HG02678 (cell line): ENCODE results near the gene ZNF888.
"Not testable (repeated sequence)": the region's sequence is repeated elsewhere in the genome, so short reads cannot be mapped to it uniquely, and the experiment has no call there.

Source experiments
- ATAC-seq: cut with Tn5 transposase; IDR thresholded peaks from one replicate; pipeline ENCODE4 v1.9.1; 2021; ENCODE audit warnings: mild to moderate bottlenecking, moderate library complexity; ENCODE audit not compliant: unreplicated experiment

Gene ZNF888

DNA sequence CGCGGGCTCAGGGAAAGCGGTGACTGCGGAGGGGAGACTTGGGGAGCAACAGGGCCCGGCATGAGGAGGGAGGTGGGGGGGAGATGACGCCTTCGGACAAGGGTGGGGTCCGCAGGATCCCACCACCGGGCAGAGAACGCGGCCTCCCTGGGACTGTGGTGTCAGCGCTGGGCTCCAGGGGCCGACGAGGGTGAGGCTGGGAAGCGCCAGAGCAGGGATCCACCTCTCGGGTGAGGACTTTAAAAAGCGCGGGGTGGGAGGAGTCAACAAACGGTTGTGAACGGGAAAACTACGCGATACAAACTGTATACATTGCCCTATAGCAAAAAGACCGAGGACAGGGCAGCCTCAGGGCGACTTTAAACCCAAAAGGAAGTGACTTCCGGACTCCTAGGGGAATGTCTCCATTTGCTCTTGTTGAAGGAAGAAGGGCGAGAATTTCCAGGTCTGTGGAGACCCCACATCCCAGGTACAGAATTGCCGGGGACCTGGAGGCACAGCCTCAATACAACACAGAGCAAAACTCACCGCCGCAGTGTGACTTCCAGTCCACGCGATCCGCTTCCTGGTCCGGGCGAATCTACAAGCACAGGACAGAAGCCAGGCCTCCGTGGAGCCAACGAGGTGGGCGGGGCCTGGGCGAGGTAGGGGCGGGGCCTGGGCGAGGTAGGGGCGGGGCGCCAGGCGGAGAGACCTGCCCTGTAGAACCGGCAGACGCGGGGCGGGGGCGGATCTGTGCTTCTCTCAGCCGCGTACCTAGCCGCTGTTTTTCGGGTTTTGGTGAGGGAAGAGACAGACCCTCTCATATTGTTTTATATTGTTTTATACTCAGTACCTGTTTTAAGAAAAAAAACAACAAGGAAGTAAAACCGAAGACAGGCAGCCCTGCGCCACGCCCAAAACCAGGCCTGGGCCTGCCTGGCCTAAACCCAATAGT is at the start of gene ZNF888:
Gene ZNF888, minus strand, starts transcription at position 588 of the 937 bp plus-strand sequence. CDS start 5,555 bp downstream, outside the sequence.
- peak; percentile 94 for ATAC-seq

DNA sequence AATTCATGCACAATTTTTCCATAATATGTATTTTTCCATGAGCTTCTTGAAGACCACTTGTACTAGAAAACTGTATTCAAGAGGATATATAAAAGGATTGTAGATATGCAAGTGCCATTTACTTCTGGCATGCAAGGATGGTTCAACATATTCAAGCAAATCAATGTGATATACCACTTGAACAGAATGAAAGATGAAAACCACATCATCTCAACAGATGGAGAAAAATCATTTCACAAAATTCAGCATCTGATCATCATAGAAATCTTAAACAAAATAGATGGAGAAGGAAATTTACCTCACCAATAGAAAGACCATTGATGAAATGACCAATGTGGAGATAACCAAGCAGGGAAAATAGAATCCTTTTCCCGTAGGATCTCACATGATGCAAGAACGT is 44.5 kb upstream of the ZNF888 start:
- no peak for ATAC-seq

DNA sequence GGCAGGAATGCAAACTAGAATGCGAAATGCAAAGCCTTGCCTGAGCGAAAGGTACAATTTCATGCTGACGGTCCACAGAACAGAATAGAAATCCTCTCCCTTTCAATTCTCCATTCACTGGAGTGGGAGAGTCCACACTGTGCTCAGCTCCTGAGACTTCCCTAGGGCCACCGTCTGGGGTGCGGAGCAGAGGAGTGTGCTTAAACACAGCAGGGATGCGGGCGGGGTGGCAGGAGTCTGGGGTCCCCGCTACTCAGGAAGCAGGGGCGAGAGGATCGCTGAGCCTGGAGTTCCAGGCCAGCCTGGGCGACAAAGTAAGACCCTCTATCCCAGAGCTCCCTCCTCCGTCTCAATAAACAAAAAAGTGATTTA is 40.0 kb upstream of the ZNF888 start:
- peak; percentile 11 for ATAC-seq

DNA sequence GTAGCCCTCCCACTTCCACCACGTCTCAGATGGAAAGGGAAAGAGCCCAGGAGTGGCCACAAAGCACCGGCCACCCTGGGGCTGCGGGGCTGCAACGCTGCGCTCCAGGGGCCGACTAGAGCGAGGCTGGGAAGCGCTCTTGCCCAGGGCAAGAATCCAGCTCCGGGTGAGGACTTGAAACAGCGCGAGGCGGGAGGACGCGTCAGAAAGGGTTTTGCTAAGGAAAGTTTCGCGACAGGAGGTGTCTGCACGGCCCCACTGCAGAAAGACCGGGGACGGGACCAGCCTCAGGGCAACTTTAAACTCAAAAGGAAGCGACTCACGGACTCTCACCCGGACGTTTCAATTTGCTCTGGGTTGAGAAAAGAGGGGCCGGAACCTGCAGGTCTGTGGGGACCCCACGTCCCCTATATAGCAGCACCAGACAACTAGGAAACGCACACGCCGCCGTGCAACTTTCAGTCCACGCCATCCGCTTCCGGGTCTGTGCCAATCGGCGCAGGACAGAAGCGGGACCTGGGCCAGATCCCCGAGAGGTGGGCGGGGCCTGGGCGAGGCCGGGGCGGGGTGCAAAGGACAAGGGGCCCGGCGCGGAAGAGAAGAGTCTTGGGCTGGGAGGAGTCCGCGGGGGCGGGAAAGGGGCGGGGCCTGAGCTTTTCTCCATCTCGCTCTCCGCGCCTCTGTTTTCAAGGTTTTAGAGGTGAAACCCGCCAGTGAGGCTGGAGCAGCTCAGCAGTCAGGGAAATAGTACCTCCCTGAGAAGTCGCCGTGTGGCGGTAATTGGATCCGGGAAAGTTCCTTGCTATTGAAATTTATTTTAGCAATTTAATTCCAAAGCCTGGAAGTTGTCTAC is 39.4 kb upstream of the ZNF888 start, which contains the start of gene ZNF816:
Gene ZNF816, minus strand, starts transcription at position 488 of the 853 bp plus-strand sequence. CDS start 6,792 bp downstream, outside the sequence.
- ATAC-seq = peak; percentile 97

DNA sequence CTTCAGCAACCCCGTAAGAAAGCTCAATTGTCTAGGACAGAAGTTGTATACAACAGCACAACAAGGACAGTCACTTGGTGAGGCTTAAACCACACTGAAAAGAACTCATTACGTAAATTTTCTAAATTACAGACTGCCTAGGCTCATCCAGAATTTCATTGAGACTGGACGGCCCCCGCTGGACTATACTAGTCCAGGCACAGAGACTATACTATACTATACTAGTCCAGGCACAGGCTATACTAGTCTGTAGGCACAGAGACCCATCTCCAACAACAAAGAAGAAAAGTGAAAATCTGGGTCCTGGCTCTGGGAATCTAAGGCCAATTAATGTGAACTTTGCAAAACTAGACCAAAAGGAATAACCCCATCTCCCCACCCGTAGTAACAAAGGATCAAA is 38.8 kb upstream of the ZNF888 start:
- no peak for ATAC-seq

DNA sequence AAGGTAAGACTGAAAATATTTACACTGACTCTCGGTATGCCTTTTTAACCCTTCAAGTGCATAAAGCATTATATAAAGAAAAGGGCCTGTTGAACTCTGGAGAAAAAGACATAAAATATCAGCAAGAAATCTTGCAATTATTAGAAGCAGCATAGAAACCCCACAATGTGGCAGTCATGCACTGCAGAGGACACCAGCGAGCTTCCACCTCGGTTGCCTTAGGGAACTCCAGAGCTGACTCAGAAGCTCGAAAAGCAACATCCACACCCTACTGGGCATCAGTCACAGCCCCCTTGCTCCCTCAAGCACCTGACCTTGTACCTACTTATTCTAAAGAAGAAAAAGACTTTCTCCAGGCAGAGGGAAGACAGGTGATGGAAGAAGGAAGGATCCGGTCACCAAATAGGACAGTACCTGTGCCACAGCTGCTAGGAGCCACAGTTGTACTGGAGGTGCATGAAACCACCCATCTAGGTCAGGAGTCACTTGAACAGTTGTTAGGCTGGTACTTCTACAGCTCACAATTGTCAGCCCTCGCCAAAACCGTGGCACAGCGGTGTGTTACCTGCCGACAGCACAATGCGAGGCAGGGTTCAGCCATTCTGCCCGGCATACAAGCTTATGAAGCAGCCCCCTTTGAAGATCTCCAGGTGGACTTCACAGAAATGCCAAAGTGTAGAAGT is 36.5 kb upstream of the ZNF888 start:
- ATAC-seq = no peak

DNA sequence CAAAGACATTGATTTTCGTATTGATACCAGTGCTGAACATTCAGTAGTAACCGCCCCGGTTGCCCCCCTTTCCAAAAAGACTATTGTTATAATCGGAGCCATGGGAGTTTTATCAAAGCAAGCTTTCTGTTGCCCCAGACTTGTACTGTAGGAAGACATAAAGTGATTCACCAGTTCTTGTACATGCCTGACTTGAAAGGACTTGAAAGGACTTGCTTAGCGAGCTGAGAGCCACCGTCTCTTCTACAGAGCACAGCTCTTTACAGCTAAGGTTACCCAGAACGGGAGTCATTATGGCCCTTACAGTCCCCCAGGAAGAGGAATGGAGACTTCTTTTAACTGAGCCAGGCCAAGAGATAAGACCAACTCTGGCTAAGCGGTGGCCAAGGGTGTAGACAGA is 34.4 kb upstream of the ZNF888 start:
- ATAC-seq = no peak

DNA sequence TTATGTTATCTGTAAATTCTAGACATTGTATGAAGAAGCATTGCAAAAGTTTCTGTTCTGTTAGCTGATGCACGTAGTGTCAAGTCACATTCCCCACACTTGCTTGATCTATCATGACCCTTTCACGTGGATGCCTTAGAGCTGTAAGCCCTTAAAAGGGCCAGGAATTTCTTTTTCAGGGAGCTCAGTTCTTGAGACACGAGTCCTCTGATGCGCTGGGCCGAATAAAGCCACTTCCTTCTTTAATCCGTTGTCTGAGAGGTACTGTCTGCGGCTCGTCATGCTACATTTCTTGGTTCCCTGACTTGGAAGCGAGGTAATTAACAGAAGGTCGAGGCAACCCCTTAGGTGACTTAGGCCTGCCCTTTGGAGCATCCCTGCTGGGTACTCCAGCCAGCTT is 33.7 kb upstream of the ZNF888 start:
- ATAC-seq = no peak

DNA sequence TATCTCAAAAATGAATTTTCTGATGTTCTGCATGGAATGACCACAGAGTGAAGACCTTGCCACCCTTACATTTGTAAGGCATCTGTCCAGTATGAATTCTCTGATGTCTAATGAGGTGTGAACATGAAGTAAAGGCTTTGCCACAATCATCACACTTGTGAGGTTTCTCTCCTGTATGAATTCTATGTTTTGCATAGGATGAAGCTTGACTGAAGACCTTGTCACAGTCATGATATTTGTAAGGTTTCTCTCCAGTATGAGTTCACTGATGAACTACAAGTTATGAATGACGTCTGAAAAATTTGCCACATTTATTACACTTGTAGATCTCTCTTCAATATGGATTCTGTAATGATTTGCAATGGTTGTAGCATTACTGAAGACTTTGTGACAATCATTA is 26.2 kb upstream of the ZNF888 start:
- ATAC-seq = no peak

DNA sequence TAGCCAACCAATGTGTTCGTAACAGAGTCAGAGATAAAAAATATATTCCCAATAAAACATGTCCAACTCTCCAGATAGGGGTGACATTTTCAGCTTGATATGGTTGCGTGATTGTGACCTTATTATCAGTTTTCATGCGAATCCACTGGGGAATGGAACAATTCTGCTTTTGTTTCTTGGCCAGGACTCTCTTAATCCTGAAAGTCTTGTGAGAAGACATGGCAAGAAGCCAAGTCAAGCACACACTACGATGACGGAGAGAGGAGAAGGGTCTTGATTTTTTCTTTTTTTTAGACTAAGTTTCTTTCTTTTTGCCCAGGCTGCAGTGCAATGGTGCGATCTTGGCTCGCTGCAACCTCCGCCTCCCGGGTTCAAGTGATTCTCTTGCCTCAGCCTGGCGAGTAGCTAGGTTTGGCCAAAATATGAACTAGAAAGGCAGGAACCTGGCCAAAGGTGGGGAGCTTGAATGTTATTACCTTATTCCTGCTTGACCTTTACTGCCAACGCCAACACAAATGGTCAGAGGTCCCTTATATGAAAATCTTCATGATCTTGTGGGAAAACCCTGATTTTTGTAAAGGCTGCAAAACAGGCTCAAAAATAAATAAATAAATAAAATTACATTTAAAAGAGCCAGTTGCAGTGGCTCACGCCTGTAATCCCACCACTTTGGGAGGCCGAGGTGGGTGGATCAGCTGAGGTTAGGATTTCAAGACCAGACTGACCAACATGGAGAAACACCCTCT is 25.0 kb upstream of the ZNF888 start:
- no peak for ATAC-seq

DNA sequence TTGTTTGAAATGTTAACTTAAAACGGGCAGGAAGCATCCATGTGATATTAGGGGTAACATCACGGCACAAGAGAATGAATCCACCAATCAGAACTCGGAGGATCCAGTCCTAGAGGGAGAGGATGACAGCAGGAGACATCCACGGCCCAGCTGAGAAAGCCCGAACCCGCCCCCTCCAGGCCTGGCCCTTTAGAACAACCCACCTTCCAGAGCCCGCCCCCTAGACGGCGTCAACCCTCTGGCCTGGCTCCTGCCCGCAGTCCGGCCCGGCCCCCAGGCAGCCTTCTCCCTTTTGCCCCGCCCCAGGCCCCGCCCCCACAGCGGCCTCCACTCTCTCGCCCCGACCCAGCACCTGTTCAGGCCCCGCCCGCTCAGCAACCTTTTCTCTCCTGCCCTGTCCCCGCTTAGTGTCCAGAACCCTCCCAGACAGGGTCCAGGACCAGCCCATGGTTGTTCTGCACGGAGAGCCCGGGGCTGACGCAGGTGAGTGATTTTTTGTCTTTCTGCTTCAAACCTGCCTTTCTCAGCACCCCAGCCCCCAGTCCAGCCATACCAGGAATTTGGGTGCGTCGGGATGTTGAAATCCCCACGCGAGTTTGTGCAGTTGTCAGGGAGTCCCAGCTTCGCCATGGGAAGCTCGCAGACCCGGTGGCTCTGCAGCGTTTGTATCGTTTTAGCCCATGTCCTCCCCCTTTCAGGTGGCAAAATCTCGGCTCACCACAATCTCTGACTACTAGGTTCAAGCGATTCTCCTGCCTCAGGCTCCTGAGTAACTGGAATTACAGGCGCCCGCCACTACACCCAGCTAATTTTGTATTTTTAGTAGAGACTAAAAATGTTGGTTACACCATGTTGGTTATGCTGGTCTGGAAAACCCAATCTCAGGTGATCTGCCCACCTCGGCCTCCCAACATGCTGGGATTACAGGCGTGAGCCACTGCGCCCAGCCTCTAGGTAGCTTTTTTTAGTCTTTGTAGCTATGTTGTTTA is 23.4 kb upstream of the ZNF888 start:
- no peak for ATAC-seq

DNA sequence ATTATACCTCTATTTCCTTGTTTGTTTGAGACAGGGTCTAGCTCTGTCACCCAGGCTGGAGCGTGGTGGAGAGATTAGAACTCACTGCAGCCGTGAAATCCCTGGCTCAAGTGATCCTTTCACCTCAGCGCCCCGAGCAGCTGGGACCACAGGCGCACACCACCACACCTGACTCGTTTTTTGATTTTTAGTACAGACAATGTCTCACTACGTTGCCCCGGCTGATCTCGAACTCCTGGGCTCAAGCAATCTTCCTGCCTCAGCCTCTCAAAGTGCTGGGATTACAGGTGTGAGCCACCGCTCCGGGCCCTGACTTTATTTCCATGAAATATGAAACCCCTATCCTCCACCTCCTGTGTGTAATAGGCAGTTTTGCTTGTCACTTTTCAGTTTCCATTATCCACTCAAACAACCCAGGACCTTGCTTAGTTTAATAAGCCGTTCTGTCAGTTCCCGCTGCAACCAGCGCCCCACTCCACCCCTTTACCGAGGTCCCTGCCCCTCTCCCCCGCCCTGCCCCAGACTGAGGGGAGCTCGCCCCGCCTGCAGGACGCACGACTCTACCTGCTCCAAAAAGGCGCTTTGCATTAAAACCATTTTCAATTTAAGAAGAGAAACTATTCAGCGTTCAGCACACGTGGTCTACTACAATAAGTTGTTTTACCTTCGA is 22.6 kb upstream of the ZNF888 start:
- ATAC-seq = no peak

DNA sequence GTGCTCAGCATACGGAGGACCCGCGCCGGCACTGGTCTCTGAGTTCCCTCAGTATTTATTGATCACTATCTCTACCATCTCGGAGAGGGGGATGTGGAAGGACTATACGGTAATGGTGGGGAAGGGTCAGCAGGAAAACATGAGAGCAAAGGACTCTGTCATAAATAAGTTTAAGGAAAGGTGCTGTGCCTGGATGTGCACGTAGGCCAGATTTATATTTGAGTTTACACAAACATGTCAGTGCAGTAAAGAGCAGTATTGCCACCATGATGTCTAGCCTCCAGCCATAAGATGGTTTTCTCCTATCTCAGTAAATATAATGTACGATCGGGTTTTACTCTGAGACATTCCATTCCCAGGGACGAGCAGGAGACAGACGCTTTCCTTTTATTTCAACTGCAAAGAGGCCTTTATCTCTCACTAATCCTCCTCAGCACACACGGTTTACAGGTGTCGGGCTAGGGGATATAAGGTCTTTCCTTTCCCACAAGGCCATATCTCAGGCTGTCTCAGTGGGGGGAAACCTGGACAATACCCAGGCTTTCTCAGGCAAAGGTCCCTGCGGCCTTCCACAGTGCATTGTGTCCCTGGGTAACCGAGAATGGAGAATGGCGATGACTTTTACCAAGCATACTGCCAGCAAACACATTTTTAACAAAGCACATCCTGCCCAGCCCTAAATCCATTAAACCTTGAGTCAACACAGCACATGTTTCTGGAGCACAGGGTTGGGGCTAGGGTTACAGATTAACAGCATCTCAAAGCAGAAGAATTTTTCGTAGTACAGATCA is 21.7 kb upstream of the ZNF888 start:
- not testable (repeated sequence) for ATAC-seq

DNA sequence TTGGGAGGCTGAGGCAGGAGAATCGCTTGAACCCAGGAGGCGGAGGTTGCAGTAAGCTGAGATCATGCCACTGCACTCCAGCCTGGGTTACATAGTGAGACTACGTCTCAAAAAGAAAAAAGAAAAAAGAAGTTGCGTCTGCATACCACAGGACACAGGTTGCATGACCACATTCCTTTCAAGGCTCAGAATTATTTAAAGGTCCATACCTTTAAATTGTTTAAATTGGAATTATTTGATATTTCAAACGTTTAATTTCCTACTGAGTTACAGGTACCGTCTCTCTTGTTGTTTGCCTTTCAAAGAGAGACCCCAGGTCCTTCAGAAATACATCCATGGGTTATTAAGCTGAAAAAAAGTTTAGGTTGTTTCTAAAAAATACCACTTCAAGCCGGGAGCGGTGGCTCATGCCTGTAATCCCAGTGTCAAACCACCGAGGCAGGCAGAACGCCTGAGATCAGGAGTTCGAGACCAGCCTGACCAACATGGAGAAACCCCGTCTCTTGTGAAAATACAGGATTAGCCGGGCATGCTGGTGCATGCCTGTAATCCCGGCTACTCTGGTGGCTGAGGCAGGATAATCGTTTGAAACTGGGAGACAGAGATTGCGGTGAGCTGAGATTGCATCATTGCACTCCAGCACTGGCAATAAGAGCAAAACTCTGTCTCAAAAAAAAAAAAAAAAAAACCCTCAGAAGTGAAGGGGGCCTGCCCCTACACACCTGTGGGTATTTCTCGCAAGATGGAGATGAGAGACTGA is 20.8 kb upstream of the ZNF888 start:
- no peak for ATAC-seq

DNA sequence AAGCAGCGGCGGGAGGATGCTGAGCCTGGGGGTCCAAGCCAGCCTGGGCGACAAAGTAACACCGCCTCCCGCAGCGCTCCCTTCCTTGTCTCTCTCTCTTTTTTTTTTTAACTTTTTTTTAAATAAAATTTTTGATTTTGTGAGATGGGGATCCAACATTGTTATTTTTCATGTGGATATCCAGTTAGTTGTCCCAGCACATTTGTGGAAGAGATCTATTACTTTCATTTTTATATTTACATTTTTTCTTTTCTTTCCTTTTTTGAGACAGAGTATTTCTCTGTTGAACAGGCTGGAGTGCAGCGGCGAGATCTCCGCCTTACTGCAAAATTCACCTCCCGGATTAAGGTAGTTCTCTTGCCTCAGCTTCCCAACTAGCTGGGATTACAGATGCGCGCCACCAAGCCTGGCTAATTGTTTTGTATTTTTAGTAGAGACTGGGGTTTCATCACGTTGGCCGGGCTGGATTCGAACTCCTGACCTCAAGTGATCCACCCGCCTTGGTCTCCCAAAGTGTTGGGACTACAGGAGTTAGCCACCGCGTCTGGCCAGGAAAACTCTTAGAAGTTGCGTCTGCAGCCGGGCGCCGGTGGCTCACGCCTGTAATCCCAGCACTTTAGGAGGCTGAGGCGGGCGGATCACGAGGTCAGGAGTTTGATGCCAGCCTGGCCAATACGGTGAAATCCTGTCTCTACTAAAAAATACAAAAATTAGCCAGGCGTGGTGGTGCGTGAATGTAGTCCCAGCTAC is 20.1 kb upstream of the ZNF888 start:
- peak; percentile 18 for ATAC-seq

DNA sequence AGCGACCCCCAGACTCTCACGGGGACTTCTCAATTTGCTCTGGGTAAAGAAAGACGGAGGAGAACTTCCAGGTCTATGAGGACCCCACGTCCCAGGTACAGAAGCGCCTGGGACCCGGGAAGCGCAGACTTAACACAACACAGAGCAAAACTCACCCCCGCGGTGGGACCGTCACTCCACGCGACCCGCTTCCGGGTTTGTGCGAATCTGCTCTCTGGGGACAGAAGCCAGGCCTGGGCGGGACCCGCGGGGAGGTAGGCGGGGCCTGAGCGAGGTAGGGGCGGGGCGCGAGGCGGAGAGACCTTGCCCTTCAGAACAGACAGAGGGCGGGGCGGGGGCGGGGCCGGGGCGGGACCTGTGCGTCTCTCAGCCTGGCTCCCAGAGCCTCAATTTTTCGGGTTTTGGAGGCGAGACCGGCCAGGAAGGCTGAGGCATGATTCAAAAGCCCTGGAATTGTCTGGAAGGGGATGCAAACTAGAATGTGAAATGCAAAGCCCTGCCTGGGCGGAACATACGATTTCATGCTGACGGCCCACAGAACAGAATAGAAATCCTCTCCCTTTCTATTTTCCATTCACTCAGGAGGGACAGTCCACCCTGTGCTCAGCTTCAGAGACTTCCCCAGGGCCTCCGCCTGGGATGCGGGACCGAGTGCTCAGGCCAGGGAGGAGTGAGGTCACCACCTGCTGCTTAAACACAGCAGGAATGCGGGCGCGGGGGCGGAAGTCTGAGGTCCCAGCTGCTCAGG is 19.3 kb upstream of the ZNF888 start:
- ATAC-seq = peak; percentile 93
